K562 (cell line): ENCODE data around the gene ARMC7. TPM values are rescaled to one million over a fixed set of nuclear protein-coding genes. Genes with fewer than 3 reads are reported as not detected.

Source experiments
- BRD9 ChIP-seq: fragments of 450-650 bp; IDR thresholded peaks from 2 replicates; pipeline ENCODE4 v1.6.1; 2018; ENCODE audit warnings: low read depth; ENCODE audit not compliant: partially characterized antibody
- HIVEP1 ChIP-seq: fragments of 250-450 bp; sonication (Bioruptor Pico); IDR thresholded peaks from 2 replicates; pipeline ENCODE4 v1.4.0; 2020; ENCODE audit warnings: mild to moderate bottlenecking
- HOXB6 ChIP-seq: fragments of 250-450 bp; sonication (Bioruptor Pico); IDR thresholded peaks from 2 replicates; pipeline ENCODE4 v1.5.1; 2022; ENCODE audit warnings: mild to moderate bottlenecking, borderline replicate concordance
- KLF1 ChIP-seq: fragments of 450-650 bp; IDR thresholded peaks from 2 replicates; pipeline ENCODE4 v1.6.1; 2016; ENCODE audit warnings: missing genetic modification characterization, missing compliant biosample characterization
- KLF16 ChIP-seq: IDR thresholded peaks from 2 replicates; pipeline ENCODE4 v1.6.1; 2016; ENCODE audit warnings: antibody characterized with exemption
- MTA3 ChIP-seq: fragments of 450-650 bp; formaldehyde crosslinking; IDR thresholded peaks from 2 replicates; pipeline ENCODE4 v1.6.1; 2017; ENCODE audit warnings: mild to moderate bottlenecking, borderline replicate concordance
- NFE2L1 ChIP-seq: fragments of 450-650 bp; IDR thresholded peaks from 2 replicates; pipeline ENCODE4 v1.6.1; 2016; ENCODE audit warnings: missing genetic modification characterization, low read depth, mild to moderate bottlenecking, missing compliant biosample characterization, moderate library complexity, borderline replicate concordance
- PHB2 ChIP-seq: fragments of 450-650 bp; IDR thresholded peaks from 2 replicates; pipeline ENCODE4 v1.6.1; 2017; ENCODE audit warnings: low read depth
- RFX1 ChIP-seq: fragments of 450-650 bp; IDR thresholded peaks from 2 replicates; pipeline ENCODE4 v1.6.1; 2016; ENCODE audit warnings: mild to moderate bottlenecking, moderate library complexity
- XRCC4 ChIP-seq: IDR thresholded peaks from one replicate; pipeline ENCODE4 v1.6.1; 2011; ENCODE audit not compliant: insufficient read depth, insufficient read length; ENCODE audit errors: extremely low read depth
- XRCC5 ChIP-seq: fragments of 200-400 bp; formaldehyde crosslinking; IDR thresholded peaks from 2 replicates; pipeline ENCODE4 v1.6.1; 2017; ENCODE audit warnings: low read depth, mild to moderate bottlenecking, low read length
- ZFP30 ChIP-seq: fragments of 250-450 bp; sonication (Bioruptor Pico); IDR thresholded peaks from 2 replicates; pipeline ENCODE4 v1.8.0; 2022; ENCODE audit warnings: moderate library complexity, mild to moderate bottlenecking, inconsistent platforms, borderline replicate concordance
- ZNF408 ChIP-seq: fragments of 250-450 bp; sonication (Bioruptor Pico); IDR thresholded peaks from 2 replicates; pipeline ENCODE4 v1.4.0; 2020; ENCODE audit warnings: low read depth, mild to moderate bottlenecking, moderate library complexity
- ZNF444 ChIP-seq: fragments of 250-450 bp; sonication (Bioruptor Pico); IDR thresholded peaks from 2 replicates; pipeline ENCODE4 v1.4.0; 2020; ENCODE audit warnings: mild to moderate bottlenecking, moderate library complexity
- ZNF766 ChIP-seq: fragments of 200-800 bp; sonication (Bioruptor generic); conservative IDR thresholded peaks from 2 replicates; pipeline ENCODE4 v1.6.1; 2016; ENCODE audit warnings: missing genetic modification characterization, missing compliant biosample characterization
- polyA plus RNA-seq, 8 experiments: library from polyadenylated mRNA; depleted of rRNA in 4 of 8; stranded (reverse) in 5 of 8; unstranded in 3 of 8; fragments of >200 nt; fragmentation: Nextera tagmentation in 2 of 8; fragmentation: Illumina TruSeq in 1 of 8; extraction: Ambion mirVana in 2 of 8; extraction: Trizol in 1 of 8; gene quantifications; 2 replicates each; pipeline versions ENCODE4 v1.2.1 to v1.2.3, GENCODE V29; 2011 to 2014; ENCODE audit warnings: inconsistent platforms in 1 of 8, missing spikeins in 1 of 8
- total RNA-seq, 7 experiments: library from RNA; depleted of rRNA in 6 of 7; stranded (reverse); fragments of >200 nt in 6 of 7; fragmentation: Illumina TruSeq in 2 of 7; extraction: Trizol in 2 of 7; gene quantifications; 2 replicates each; pipeline versions ENCODE4 v1.2.1 to v1.2.3, GENCODE V29; 2011 to 2021; ENCODE audit warnings: low replicate concordance in 1 of 7
- TF ChIP-seq, protein P1 (sequence below): IDR thresholded peaks from 3 replicates; pipeline ENCODE4 v1.6.1; 2011; ENCODE audit warnings: borderline replicate concordance, mild to moderate bottlenecking, moderate library complexity; ENCODE audit not compliant: insufficient read length; ENCODE audit errors: extremely low read depth
- TF ChIP-seq, protein P2 (sequence below), 2 experiments: fragments of 250-450 bp in 1 of 2; fragments of 450-650 bp in 1 of 2; sonication (Bioruptor Pico) in 1 of 2; IDR thresholded peaks; 2 replicates each; pipeline versions ENCODE4 v1.6.1 to v1.8.0; 2016 to 2021; ENCODE audit warnings: mild to moderate bottlenecking in 2 of 2, moderate library complexity in 2 of 2, missing compliant biosample characterization in 1 of 2, missing genetic modification characterization in 1 of 2
- TF ChIP-seq, protein P3 (sequence below): fragments of 450-650 bp; conservative IDR thresholded peaks from 2 replicates; pipeline ENCODE4 v1.6.1; 2016; ENCODE audit warnings: missing genetic modification characterization, low read depth, mild to moderate bottlenecking, missing compliant biosample characterization, moderate library complexity
- TF ChIP-seq, protein P4 (sequence below), 2 experiments: fragments of 450-650 bp in 1 of 2; IDR thresholded peaks; 2 replicates each; pipeline ENCODE4 v1.6.1; 2011 to 2017; ENCODE audit warnings: low read depth in 2 of 2, antibody characterized with exemption in 1 of 2, borderline replicate concordance in 1 of 2, low read length in 1 of 2, mild to moderate bottlenecking in 1 of 2, mixed read lengths in 1 of 2; ENCODE audit not compliant: control insufficient read depth in 1 of 2

The ARMC7 gene
- total and polyA plus RNA-seq, 9 of the 15 experiments (the other 6 are each of a cell fraction or from before 2014, with no cell fraction given), result 1.4 to 15.2 (median 5.9) TPM

DNA sequence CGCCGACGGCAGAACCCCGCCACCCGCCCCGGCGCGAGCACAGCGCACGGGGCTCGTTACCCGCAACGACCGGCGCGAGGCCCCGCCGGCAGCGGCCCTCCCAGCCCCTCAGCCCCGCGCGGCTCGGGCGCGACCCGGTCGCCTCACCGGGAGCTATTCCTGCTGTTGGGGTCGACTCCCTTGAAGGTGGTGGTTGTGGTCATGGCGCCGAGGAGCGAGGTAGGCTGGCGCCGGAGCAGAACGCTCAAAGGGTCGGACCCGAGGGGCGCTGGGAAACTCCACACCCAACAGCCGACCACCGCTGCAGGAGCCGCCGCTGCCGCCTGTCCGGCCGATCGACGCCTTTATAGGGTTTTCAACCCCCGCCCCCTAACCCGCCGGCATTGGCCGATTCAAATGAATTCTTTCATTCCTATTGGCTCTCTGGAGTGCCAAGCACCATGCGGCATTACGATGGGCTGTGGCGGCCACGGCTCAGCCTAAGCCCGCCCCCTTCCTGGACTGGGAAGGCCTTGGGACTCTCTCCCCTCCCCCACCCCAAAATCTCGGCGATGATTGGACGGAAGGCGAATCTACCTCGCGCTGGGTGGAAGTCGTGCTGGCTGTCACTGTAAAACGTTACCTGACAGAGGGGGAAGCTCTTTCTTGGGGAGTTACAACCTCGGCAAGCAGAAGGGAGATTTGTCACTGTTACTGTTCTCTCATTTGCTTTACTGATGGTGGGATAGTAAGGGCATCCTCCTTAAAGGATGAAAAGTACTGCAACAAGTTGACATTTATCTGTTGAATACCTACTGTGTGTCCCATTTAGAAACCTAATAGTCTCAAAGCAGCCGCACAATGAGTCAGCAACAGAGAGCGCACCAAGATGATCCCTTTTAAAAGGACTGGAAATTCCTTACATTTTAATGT is 44.7 kb downstream of the ARMC7 start, which contains the start of gene JPT1 (continued):
- TF ChIP-seq, protein P1, sequence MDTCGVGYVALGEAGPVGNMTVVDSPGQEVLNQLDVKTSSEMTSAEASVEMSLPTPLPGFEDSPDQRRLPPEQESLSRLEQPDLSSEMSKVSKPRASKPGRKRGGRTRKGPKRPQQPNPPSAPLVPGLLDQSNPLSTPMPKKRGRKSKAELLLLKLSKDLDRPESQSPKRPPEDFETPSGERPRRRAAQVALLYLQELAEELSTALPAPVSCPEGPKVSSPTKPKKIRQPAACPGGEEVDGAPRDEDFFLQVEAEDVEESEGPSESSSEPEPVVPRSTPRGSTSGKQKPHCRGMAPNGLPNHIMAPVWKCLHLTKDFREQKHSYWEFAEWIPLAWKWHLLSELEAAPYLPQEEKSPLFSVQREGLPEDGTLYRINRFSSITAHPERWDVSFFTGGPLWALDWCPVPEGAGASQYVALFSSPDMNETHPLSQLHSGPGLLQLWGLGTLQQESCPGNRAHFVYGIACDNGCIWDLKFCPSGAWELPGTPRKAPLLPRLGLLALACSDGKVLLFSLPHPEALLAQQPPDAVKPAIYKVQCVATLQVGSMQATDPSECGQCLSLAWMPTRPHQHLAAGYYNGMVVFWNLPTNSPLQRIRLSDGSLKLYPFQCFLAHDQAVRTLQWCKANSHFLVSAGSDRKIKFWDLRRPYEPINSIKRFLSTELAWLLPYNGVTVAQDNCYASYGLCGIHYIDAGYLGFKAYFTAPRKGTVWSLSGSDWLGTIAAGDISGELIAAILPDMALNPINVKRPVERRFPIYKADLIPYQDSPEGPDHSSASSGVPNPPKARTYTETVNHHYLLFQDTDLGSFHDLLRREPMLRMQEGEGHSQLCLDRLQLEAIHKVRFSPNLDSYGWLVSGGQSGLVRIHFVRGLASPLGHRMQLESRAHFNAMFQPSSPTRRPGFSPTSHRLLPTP, result no peak
- TF ChIP-seq HOXB6 (no peak), PHB2 (no peak), KLF16 (no peak), MTA3 (peak; percentile 100), HIVEP1 (CRISPR knock-in tag) (no peak), NFE2L1 (no peak), ZNF444 (CRISPR knock-in tag) (no peak), ZFP30 (CRISPR knock-in tag) (no peak), BRD9 (no peak), KLF1 (tag) (no peak), ZNF408 (CRISPR knock-in tag) (no peak), RFX1 (no peak), XRCC5 (0 out of 2 replicates have a peak, but pooled peaks have one; percentile 11), ZNF766 (CRISPR knock-in tag) (no peak), XRCC4 (no peak)
- TF ChIP-seq, protein P2, sequence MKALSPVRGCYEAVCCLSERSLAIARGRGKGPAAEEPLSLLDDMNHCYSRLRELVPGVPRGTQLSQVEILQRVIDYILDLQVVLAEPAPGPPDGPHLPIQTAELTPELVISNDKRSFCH (CRISPR knock-in tag; IDR thresholded peaks at IDR 0.05), result no peak
- TF ChIP-seq, protein P2 (tag; IDR thresholded peaks at IDR 0.05), result peak; percentile 39
- TF ChIP-seq, protein P3, sequence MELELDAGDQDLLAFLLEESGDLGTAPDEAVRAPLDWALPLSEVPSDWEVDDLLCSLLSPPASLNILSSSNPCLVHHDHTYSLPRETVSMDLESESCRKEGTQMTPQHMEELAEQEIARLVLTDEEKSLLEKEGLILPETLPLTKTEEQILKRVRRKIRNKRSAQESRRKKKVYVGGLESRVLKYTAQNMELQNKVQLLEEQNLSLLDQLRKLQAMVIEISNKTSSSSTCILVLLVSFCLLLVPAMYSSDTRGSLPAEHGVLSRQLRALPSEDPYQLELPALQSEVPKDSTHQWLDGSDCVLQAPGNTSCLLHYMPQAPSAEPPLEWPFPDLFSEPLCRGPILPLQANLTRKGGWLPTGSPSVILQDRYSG (tag), result no peak
- TF ChIP-seq, protein P4, sequence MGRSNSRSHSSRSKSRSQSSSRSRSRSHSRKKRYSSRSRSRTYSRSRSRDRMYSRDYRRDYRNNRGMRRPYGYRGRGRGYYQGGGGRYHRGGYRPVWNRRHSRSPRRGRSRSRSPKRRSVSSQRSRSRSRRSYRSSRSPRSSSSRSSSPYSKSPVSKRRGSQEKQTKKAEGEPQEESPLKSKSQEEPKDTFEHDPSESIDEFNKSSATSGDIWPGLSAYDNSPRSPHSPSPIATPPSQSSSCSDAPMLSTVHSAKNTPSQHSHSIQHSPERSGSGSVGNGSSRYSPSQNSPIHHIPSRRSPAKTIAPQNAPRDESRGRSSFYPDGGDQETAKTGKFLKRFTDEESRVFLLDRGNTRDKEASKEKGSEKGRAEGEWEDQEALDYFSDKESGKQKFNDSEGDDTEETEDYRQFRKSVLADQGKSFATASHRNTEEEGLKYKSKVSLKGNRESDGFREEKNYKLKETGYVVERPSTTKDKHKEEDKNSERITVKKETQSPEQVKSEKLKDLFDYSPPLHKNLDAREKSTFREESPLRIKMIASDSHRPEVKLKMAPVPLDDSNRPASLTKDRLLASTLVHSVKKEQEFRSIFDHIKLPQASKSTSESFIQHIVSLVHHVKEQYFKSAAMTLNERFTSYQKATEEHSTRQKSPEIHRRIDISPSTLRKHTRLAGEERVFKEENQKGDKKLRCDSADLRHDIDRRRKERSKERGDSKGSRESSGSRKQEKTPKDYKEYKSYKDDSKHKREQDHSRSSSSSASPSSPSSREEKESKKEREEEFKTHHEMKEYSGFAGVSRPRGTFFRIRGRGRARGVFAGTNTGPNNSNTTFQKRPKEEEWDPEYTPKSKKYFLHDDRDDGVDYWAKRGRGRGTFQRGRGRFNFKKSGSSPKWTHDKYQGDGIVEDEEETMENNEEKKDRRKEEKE (IDR thresholded peaks at IDR 0.05; ENCODE audit: borderline replicate concordance in 1 of 2, control insufficient read depth in 1 of 2, low read depth in 2 of 2, low read length in 1 of 2), result no peak
